Panc1 (cell line): ENCODE data around the gene GUCD1. TPM values are rescaled to one million over a fixed set of nuclear protein-coding genes. Genes with fewer than 3 reads are reported as not detected.

Source experiments
- ATAC-seq: fragments of 200-7000 bp; cut with Tn5 transposase; 2 replicates; pipeline ENCODE4 v1.9.1; 2020; ENCODE audit warnings: mild to moderate bottlenecking, moderate library complexity
- BruUV-seq: library from RNA; stranded (reverse); fragments of 400-500 nt; replicated peaks from 2 replicates; lab custom pipeline; 2021; lab: Mats Ljungman, UMichigan
- CTCF ChIA-PET: fragments of 300-600 bp; sonication (Branson Sonifier 250); formaldehyde crosslinking; loops from one replicate; lab custom pipeline; 2022; ENCODE audit warnings: antibody characterized with exemption; lab: Charles Lee
- POLR2A ChIA-PET: fragments of 300-600 bp; sonication (Branson Sonifier 250); formaldehyde crosslinking; loops from one replicate; lab custom pipeline; 2022; ENCODE audit warnings: antibody characterized with exemption; lab: Charles Lee
- DNase-seq: peaks from one replicate; pipeline ENCODE4 v3.0.0-alpha.2; 2010; ENCODE audit warnings: low read depth, low spot score
- H3K27ac ChIP-seq: 2 replicates; pipeline ENCODE4 v1.5.1; 2011; ENCODE audit warnings: mild to moderate bottlenecking, low read length, inconsistent platforms
- H3K27me3 ChIP-seq: fragments of 200-500 bp; sonication (Bioruptor generic); 2 replicates; pipeline ENCODE4 v1.6.0; 2014; ENCODE audit warnings: low read length, inconsistent platforms; ENCODE audit not compliant: control insufficient read depth, insufficient read depth
- H3K36me3 ChIP-seq: fragments of 200-500 bp; sonication (Bioruptor generic); 2 replicates; pipeline ENCODE4 v1.5.1; 2014; ENCODE audit warnings: inconsistent platforms, mild to moderate bottlenecking, low read length, moderate library complexity; ENCODE audit not compliant: control insufficient read depth, insufficient read depth
- H3K4me1 ChIP-seq: 2 replicates; pipeline ENCODE4 v1.5.1; 2011; ENCODE audit warnings: inconsistent platforms, mild to moderate bottlenecking, low read length, moderate library complexity; ENCODE audit not compliant: control insufficient read depth, insufficient read depth
- H3K4me3 ChIP-seq, 2 experiments: 2 replicates each; pipeline ENCODE4 v1.5.1; 2011 to 2012; ENCODE audit warnings: low read depth in 2 of 2, low read length in 2 of 2, mild to moderate bottlenecking in 2 of 2, inconsistent platforms in 1 of 2, moderate library complexity in 1 of 2
- H3K9me3 ChIP-seq: fragments of 200-500 bp; sonication (Bioruptor generic); 2 replicates; pipeline ENCODE4 v1.5.1; 2014; ENCODE audit warnings: low read depth, mild to moderate bottlenecking, inconsistent platforms, low read length, moderate library complexity; ENCODE audit not compliant: control insufficient read depth, insufficient read depth
- POLR2AphosphoS5 ChIP-seq: IDR thresholded peaks from 2 replicates; pipeline ENCODE4 v1.6.1; 2012; ENCODE audit warnings: mild to moderate bottlenecking, low read depth, low read length, moderate library complexity
- SIN3A ChIP-seq: IDR thresholded peaks from 2 replicates; pipeline ENCODE4 v1.6.1; 2012; ENCODE audit warnings: low read depth, mild to moderate bottlenecking, low read length, moderate library complexity, borderline replicate concordance; ENCODE audit not compliant: insufficient read depth
- TCF7L2 ChIP-seq: IDR thresholded peaks from 2 replicates; pipeline ENCODE4 v1.6.1; 2011; ENCODE audit warnings: mild to moderate bottlenecking, low read depth, low read length, inconsistent platforms
- in situ Hi-C: cut with HindIII; loops from 2 replicates; pipeline ENCODE4 v1.10.0; 2016; ENCODE audit warnings: low sequenced_read_pairs, low pct_unique_long_range_greater_than_20kb
- intact Hi-C: fragments of 100-400 bp; cut with micrococcal nuclease; formaldehyde crosslinking; loops from one replicate; pipeline ENCODE4 v1.10.0; 2022; ENCODE audit not compliant: unreplicated experiment
- total RNA-seq: library from RNA; stranded (reverse); gene quantifications from one replicate; pipeline ENCODE4 v1.2.1, GENCODE V29; 2021; ENCODE audit not compliant: unreplicated experiment
- TF ChIP-seq, protein P1 (sequence below), 2 experiments: IDR thresholded peaks; 2 replicates each; pipeline ENCODE4 v1.6.1; 2011 to 2012; ENCODE audit warnings: low read depth in 2 of 2, control low read depth in 1 of 2, low read length in 1 of 2, mild to moderate bottlenecking in 1 of 2, moderate library complexity in 1 of 2; ENCODE audit not compliant: insufficient read depth in 1 of 2
- TF ChIP-seq, protein P2 (sequence below): fragments of 450-650 bp; IDR thresholded peaks from 2 replicates; pipeline ENCODE4 v1.5.1; 2017; ENCODE audit warnings: mild to moderate bottlenecking

GUCD1 gene
- total RNA-seq, 1 experiment from 2014 or later = 97.7 TPM

DNA sequence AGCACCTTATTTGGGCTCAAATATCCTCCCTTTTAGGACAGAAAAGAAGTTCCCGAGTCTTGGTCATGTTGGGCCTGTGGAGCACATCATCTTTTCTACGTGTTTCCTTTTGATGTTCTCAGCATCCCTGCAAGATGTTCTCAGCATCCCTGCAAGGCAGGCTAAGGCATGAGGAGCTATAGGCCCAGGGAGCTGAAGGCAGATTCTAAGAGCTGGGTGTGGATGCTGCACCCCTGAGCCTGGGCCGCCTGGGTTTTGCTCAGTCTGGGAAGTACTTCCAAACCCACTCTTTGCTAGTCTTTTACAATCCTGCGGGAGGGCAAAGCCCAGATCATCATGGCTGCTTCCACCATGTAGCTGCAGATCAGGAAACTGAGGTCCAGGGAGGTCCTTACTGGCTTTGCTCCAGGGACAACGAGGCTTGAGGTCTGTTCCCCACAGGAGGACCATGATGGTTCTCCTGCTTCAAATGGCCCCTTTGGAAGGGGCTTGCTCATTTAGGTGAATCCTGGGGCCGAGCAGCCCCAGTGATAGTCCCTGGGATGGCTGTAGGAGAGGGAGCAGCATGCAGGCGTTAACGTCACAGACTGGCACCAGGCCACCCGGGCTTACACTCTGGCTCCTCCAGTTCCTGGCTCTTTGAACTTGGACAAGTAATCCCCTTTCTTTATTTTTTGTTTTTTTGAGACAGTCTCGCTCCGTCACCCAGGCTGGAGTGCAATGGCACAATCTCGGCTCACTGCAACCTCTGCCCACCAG, 27.3 kb upstream of the GUCD1 start:
- no peaks in the 10 kb centered on the region for H3K36me3 ChIP-seq
- no peak for TF ChIP-seq POLR2AphosphoS5
- no TSS peak for BruUV-seq
- DNase-seq (no peak), ATAC-seq (no peak)
- H3K4me3 ChIP-seq = no peak overlapping the region
- intact Hi-C loops (no loop called here), in situ Hi-C loops (no loop called here)
- H3K27me3 ChIP-seq = no peaks in the 10 kb centered on the region
- CTCF ChIA-PET = no interaction called here
- H3K27ac ChIP-seq = no peak overlapping the region
- no peaks in the 10 kb centered on the region for H3K4me1 ChIP-seq
- H3K9me3 ChIP-seq = no peaks in the 10 kb centered on the region
- POLR2A ChIA-PET = no interaction called here

DNA sequence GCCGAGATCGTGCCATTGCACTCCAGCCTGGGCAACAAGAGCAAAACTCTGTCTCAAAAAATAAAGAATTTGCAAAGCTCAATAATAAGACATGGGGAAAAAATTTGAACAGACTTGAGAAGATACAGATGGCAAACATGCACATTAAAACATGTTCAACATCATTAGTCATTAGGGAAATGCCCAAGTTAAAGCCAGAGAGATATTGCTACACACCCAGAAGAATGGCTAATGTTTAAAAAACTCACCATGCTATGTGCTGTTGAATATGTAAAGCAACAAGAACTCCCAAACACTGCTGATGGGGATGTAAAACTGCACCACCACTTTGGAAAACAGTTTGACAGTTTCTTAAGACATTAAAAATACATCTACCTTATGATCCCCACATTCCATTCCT, 25.3 kb upstream of the GUCD1 start:
- ChIA-PET POLR2A (no interaction called here), CTCF (no interaction called here)
- in situ Hi-C loops (no loop called here), intact Hi-C loops (no loop called here)
- H3K27ac ChIP-seq = no peak overlapping the region
- no peaks in the 10 kb centered on the region for H3K36me3 ChIP-seq
- TF ChIP-seq TCF7L2 (no peak), POLR2AphosphoS5 (no peak), SIN3A (no peak)
- TF ChIP-seq, protein P1, sequence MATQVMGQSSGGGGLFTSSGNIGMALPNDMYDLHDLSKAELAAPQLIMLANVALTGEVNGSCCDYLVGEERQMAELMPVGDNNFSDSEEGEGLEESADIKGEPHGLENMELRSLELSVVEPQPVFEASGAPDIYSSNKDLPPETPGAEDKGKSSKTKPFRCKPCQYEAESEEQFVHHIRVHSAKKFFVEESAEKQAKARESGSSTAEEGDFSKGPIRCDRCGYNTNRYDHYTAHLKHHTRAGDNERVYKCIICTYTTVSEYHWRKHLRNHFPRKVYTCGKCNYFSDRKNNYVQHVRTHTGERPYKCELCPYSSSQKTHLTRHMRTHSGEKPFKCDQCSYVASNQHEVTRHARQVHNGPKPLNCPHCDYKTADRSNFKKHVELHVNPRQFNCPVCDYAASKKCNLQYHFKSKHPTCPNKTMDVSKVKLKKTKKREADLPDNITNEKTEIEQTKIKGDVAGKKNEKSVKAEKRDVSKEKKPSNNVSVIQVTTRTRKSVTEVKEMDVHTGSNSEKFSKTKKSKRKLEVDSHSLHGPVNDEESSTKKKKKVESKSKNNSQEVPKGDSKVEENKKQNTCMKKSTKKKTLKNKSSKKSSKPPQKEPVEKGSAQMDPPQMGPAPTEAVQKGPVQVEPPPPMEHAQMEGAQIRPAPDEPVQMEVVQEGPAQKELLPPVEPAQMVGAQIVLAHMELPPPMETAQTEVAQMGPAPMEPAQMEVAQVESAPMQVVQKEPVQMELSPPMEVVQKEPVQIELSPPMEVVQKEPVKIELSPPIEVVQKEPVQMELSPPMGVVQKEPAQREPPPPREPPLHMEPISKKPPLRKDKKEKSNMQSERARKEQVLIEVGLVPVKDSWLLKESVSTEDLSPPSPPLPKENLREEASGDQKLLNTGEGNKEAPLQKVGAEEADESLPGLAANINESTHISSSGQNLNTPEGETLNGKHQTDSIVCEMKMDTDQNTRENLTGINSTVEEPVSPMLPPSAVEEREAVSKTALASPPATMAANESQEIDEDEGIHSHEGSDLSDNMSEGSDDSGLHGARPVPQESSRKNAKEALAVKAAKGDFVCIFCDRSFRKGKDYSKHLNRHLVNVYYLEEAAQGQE (IDR thresholded peaks at IDR 0.05; ENCODE audit: insufficient read depth in 1 of 2, low read depth in 2 of 2, low read length in 1 of 2) = no peak
- TF ChIP-seq, protein P2, sequence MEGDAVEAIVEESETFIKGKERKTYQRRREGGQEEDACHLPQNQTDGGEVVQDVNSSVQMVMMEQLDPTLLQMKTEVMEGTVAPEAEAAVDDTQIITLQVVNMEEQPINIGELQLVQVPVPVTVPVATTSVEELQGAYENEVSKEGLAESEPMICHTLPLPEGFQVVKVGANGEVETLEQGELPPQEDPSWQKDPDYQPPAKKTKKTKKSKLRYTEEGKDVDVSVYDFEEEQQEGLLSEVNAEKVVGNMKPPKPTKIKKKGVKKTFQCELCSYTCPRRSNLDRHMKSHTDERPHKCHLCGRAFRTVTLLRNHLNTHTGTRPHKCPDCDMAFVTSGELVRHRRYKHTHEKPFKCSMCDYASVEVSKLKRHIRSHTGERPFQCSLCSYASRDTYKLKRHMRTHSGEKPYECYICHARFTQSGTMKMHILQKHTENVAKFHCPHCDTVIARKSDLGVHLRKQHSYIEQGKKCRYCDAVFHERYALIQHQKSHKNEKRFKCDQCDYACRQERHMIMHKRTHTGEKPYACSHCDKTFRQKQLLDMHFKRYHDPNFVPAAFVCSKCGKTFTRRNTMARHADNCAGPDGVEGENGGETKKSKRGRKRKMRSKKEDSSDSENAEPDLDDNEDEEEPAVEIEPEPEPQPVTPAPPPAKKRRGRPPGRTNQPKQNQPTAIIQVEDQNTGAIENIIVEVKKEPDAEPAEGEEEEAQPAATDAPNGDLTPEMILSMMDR = no peak
- no peaks in the 10 kb centered on the region for H3K9me3 ChIP-seq
- ATAC-seq = no peak
- H3K27me3 ChIP-seq = no peaks in the 10 kb centered on the region
- no peaks in the 10 kb centered on the region for H3K4me1 ChIP-seq
- no TSS peak for BruUV-seq
- DNase-seq = no peak
- no peak overlapping the region for H3K4me3 ChIP-seq

DNA sequence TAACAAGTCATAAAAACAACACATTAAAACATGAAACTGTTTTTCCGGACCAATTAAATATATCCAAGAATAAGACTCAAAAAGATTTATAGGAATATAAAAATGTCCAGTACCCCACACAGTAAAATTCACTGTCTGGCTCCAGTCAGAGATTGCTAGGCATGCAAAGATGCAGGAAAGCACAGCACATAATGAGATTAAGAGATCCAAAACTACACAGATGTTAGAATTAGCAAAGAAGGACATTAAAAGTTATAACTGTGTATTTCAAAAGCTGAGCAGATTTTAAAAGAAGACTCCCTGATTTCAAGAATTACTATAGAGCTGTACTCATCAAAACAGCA, 24.3 kb upstream of the GUCD1 start:
- in situ Hi-C loops = no loop called here
- DNase-seq = no peak
- TF ChIP-seq, protein P2 = no peak
- TF ChIP-seq, protein P1 (IDR thresholded peaks at IDR 0.05; ENCODE audit: insufficient read depth in 1 of 2, low read depth in 2 of 2, low read length in 1 of 2) = no peak
- no peak for TF ChIP-seq TCF7L2
- no peak for TF ChIP-seq SIN3A
- no peak for TF ChIP-seq POLR2AphosphoS5
- H3K27ac ChIP-seq = no peak overlapping the region
- no peak overlapping the region for H3K4me3 ChIP-seq
- BruUV-seq = no TSS peak
- ChIA-PET POLR2A (no interaction called here), CTCF (no interaction called here)
- H3K36me3 ChIP-seq = no peaks in the 10 kb centered on the region
- intact Hi-C loops = no loop called here
- no peaks in the 10 kb centered on the region for H3K27me3 ChIP-seq
- no peaks in the 10 kb centered on the region for H3K4me1 ChIP-seq
- no peak for ATAC-seq
- no peaks in the 10 kb centered on the region for H3K9me3 ChIP-seq
